ENCODE measurements around the gene TRABD2B.

DNA sequence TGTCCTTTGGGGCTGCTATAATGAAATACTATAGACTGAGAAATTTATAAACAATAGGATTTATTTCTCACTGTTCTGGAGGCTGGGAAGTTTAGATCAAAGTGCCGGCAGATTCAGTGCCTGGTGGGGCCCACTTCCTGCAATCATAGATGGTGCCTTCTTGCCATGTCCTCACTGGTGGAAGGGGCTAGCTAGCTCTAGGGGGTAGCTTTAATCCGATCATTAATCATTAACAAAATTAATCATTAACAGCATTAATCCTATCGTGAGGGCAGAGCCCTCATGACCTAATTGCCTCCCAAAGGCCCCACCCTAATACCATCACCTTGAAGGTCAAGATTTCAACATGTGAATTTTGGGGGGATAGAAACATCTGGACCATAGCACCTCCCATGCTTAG lies 124.3 kb downstream of the TRABD2B start:
- TF ChIP-seq SETDB1 (CRISPR knock-in tag; IDR thresholded peaks at IDR 0.05; ENCODE audit: borderline replicate concordance) (no peak), KLF16 (CRISPR knock-in tag; IDR thresholded peaks at IDR 0.05) (no peak), RXRA (CRISPR knock-in tag; IDR thresholded peaks at IDR 0.05) (no peak), NFKBIZ (CRISPR knock-in tag; IDR thresholded peaks at IDR 0.05) (no peak), KMT2A (CRISPR knock-in tag; IDR thresholded peaks at IDR 0.05) (no peak), HCFC1 (IDR thresholded peaks at IDR 0.05; ENCODE audit: low read depth, low read length) (no peak), ZNF558 (CRISPR knock-in tag; IDR thresholded peaks at IDR 0.05; ENCODE audit: borderline replicate concordance) (no peak), ZNF468 (CRISPR knock-in tag; IDR thresholded peaks at IDR 0.05) (no peak), NFKB2 (CRISPR knock-in tag; IDR thresholded peaks at IDR 0.05; ENCODE audit: borderline replicate concordance) (no peak), CTCF (CRISPR knock-in tag; IDR thresholded peaks at IDR 0.05) (no peak), MBNL3 (CRISPR knock-in tag; conservative IDR thresholded peaks at IDR 0.05) (no peak)
- TF ChIP-seq, protein P1, sequence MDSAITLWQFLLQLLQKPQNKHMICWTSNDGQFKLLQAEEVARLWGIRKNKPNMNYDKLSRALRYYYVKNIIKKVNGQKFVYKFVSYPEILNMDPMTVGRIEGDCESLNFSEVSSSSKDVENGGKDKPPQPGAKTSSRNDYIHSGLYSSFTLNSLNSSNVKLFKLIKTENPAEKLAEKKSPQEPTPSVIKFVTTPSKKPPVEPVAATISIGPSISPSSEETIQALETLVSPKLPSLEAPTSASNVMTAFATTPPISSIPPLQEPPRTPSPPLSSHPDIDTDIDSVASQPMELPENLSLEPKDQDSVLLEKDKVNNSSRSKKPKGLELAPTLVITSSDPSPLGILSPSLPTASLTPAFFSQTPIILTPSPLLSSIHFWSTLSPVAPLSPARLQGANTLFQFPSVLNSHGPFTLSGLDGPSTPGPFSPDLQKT (CRISPR knock-in tag; IDR thresholded peaks at IDR 0.05; ENCODE audit: borderline replicate concordance): no peak
- TF ChIP-seq, protein P2, sequence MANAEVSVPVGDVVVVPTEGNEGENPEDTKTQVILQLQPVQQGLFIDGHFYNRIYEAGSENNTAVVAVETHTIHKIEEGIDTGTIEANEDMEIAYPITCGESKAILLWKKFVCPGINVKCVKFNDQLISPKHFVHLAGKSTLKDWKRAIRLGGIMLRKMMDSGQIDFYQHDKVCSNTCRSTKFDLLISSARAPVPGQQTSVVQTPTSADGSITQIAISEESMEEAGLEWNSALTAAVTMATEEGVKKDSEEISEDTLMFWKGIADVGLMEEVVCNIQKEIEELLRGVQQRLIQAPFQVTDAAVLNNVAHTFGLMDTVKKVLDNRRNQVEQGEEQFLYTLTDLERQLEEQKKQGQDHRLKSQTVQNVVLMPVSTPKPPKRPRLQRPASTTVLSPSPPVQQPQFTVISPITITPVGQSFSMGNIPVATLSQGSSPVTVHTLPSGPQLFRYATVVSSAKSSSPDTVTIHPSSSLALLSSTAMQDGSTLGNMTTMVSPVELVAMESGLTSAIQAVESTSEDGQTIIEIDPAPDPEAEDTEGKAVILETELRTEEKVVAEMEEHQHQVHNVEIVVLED (CRISPR knock-in tag; IDR thresholded peaks at IDR 0.05; ENCODE audit: borderline replicate concordance): no peak
